Measurements from ENCODE around the gene KIF26B.
"Not testable (repeated sequence)": the region's sequence is repeated elsewhere in the genome, so short reads cannot be mapped to it uniquely, and the experiment has no call there.

KIF26B gene

DNA sequence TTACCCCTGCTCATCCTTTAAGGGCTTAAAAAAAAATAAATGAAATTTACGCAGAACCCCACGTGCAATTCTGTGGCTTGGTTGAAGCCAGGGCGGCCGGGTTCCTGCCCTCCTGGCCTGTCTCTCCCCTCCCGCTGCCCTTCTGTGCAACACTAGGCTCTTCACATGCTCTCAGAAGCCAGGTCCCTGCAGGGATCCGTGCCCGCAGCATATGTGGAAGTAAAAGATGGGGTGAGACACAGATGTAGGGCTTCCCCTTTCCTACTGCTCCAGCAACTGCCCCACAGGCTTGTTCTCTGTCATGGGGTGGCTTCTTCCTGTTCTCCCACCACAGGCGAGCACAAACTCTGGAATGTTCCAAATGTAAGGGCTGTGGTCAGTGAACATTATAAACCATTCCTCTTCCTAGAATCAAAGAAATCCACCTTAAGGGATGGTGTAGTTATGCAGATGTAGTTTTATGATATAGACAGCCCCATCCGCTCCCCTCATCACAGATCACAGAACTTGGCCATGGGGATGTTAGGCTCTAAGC lies 535.4 kb downstream of the KIF26B start:
- DNase-seq: no peak

DNA sequence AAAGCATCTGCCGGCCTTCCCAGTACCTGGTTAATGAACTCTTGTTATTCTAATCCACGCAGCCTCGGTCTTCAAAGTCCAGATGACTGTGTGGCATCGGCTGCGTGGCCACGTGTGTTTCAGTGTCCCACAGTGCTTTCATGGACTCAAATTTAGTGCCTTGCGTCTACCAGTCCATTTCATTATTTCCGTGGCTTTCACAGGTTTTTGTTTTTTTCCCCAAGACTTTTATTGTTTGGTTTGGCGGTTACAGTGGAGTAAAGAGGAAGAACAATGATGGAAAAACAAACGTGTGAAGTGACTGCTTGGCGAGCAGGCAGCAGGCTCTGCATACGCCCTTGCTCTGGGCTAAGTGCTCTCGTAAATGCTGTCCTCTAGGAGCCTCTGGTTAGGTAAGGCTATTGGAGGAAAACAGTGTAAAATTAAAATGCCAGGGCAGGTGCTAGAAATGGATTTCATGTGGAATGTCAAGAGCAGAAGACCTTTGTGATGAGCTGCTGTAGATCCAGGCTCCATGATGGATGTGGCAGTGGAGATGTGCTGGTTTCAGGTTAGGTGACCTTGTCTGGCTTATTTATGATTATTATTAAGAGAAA lies 536.3 kb downstream of the KIF26B start:
- DNase-seq: no peak

DNA sequence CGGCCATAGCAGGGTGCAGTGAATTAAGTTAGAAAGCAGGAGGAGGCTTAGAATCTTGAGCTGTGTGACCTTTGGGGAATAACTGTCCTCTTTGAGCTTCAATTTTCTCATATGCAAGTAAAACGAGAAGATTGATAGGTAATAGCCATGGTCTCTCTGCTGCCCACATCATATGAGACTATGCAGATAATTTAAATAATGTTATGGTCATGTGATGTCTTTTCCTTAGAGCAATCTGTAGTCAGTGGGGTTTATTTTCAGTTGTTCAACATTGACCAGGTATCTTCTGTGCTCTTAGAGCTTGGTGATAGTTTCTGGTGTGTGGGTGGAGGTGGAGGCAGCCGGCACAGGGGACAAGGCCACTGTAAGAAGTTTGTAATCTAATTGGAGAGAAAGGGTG lies 537.1 kb downstream of the KIF26B start:
- no peak for DNase-seq

DNA sequence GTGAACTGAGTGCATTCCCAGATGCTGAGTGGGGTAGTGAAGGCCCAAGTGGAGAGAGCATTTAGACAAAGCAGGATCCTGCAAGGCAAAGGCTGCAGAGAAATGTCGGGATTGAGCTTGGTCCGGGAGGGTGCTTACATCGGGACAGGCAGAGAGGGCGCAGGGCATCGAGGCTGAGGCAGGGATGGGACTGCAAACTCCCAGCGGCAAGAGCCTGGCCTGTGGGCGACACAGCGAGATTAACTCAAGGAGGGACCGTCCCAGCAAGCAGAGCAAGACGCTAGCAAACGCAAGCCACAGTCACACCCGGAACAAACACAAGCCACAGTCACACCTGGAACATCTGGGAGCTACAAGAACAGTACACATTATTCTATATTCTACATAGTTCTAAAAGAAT lies 537.5 kb downstream of the KIF26B start:
- DNase-seq: no peak

DNA sequence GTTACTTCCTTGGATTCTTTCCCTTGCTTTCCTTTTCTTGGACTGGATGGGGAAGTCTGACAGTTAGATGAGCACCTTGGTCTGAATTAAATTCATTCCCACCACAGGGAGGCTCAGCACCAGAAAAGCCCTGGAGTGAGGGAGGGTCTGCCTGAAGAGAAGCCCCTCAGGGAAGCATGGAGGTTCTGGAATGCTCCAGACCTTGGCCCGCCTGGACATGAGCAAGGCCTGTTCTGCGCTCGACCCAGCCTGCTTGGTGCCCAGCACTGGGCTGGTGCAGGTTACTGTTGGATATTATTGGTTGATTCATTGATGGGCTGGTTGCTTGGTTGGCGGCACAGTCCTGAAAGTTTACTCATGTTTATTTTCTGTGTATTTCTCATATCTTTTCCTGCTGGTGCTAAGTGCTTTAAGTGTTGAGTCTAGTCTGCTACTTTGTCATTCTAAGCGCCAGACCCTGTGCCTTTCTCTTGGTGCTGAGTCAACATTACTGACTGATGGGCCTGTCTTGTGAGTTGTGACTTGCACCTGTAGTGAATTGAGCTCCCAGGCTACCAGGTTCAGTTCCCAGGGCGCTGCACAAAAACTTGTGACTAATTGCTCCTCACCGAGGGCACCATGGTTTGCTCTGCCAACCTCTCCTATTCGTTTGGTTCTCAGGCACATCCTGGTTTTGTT lies 538.5 kb downstream of the KIF26B start:
- DNase-seq: no peak

DNA sequence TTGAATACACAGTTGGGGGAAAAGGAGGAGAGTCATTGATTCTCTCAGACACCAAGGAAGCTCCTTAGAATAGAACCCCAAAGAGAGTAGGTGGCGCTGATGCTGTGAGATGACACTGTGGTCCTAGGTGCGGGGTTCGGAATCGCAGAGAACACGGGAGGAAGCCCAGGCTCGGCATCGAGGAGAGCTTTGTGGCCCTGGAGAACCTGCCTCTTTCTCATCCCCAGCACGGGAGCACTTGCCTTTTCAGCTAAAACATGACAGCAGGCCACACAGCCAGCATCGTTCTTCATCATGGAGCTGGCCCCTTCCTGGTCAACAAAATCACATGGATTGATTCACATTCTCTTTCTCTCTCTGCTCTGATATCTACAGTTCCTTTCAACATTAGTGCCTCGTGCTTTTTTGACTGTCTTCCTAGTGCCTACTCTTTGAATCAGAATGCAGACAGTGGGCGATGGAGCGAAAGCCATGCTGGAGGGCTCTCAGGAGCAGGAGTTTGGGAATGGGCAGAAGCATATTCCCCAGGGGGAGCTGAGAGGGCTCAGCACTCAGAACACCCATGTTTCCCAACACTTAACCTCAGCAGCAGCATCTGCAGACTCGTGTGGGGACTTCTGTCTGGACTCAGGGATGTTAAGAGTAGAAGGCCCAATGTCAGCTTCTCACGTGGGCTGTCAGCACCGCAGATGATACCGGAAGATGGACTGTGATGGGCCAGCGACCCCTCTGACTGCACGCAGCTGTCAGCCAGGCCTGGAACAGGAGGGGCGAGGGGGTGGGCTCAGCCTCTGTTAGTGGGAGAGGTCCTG lies 539.4 kb downstream of the KIF26B start:
- DNase-seq: no peak

DNA sequence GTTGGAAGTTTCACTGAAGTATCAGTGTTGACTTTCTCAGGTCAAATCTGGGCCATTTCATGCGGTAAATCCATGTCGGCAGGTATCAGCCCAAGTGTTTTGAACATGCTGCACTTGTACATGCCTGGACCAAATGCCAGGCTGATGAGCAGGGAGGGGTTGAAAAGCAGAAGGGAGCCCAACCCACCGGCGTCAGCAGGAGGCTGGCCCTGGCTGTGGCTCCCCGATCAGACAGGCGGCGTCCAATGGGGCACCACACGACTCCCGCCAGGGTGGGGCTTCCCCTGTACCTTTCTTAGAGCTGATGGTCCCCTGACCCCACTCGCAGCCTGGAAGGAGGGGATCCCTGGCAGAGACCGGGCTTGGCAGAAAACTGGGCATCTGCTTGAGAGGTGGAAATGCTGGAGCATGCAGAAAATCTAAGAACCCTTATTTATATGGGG lies 540.0 kb downstream of the KIF26B start:
- DNase-seq: no peak

DNA sequence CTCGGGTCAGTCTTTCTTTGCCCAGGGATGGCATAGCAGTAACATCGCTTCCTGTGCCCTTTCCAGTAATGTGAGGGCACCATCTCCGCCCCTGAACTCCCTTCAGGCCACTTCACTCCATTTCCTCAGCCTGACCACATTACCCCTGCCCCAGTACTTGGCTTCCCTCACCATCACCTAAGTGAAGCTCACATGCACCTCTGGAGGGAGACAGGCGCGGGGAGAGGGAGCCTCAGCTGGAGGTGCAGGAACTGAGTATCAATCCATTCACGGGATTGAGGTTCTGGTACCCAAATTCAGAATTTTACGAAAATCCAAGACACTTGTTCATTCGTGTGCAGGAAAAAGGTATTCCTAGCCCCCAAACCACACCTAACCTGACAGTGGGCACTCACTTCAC lies 540.4 kb downstream of the KIF26B start:
- DNase-seq: no peak

DNA sequence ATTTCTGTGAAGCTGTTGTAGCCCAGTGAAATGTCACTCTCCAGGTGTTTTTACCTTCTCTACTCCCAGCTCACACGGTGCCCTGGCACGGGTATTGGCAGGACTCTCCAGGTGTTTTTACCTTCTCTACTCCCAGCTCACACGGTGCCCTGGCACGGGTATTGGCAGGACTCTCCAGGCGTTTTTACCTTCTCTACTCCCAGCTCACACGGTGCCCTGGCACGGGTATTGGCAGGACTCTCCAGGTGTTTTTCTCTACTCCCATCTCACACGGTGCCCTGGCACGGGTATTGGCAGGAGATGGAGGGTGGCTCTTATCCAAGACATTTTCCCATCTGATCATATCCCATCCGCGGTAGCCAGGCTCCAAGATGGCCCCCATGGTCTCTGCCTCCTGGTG lies 540.9 kb downstream of the KIF26B start:
- not testable (repeated sequence) for DNase-seq

DNA sequence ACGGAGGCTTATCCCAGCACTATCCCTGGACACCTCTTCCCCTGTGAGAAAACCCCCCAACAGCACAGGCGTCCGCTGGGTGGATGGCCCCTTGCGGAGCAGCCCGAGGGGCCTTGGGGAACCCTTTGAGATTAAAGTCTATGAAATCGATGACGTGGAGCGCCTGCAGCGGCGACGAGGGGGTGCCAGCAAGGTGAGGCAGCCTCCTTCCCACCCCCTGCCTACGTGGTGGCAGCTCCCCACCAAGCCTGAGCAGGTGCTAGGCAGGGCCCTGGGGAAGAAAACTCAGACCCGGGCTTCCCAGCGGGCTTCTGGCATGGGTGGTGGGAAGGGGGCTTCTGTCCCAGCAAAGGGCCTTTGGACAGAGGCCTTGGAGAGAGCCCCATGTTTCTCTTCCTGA lies 543.3 kb downstream of the KIF26B start:
- no peak for DNase-seq

DNA sequence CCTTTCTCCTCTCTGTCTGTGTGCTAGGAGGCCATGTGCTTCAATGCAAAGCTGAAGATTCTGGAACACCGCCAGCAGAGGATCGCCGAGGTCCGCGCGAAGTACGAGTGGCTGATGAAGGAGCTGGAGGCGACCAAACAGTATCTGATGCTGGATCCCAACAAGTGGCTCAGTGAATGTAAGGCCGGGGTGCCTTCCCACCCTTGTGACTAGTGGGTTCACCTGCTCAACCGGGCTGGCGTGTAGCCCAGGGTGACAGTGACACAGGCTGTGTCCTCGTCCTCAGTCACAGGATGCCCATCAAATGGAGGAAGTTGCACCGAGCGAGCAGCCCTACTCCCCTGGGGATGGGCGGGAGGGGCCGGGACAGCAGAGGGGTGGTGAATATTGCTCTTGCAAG lies 544.1 kb downstream of the KIF26B start:
- DNase-seq: peak; percentile 85

DNA sequence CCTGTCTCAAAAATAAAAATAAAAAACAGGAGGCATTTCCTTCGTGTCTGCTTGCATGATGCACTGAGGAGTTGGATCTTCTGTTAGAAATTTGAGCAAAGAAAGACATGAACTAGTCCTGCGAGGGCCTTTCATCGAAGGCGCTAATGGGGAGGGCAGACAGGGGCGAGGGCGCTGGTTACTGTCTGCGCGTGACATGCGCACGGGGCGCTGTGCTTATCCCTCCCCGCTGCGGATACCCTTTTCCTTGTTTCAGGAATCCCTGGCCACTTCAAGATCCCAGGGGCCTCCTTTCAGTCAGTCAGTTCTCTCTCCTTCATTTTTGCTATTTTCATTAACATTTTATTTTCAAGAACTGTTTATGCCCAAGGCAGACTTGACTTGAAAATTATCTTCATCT lies 545.8 kb downstream of the KIF26B start:
- no peak for DNase-seq

DNA sequence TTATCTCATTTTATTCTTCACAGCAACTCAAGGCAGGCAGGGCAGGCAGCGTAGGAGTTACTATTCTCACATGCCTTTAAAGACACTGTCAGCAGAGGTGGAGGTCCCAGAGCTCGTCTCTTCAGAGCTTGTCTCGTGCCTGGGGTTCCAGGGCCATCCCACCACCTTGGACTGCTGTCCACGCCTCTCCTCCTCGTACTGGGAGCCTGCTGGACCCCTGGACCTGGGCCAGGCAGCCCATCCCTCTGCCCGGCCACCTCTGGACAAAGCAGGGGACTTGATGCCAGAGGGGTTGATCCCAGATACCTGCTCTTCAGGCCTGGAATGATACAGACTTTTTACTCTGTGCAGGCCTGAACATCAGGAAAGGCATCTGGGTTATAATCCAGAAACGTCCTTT lies 546.8 kb downstream of the KIF26B start:
- DNase-seq: no peak

DNA sequence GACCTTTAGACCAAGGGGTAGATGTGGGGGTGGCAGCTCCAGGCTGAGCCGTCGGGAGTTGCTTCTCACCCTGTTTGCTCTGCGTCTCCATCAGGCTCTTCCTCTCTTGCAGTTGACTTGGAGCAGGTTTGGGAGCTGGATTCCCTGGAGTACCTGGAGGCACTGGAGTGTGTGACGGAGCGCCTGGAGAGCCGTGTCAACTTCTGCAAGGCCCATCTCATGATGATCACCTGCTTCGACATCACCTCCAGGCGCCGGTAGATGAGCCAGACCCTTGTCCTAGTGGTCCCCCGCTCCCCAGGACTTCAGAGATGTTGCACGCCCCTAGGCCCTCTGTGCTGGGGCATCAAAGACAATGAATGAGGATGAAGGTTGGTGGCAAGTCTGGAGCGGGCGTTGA lies 547.6 kb downstream of the KIF26B start:
- no peak for DNase-seq

DNA sequence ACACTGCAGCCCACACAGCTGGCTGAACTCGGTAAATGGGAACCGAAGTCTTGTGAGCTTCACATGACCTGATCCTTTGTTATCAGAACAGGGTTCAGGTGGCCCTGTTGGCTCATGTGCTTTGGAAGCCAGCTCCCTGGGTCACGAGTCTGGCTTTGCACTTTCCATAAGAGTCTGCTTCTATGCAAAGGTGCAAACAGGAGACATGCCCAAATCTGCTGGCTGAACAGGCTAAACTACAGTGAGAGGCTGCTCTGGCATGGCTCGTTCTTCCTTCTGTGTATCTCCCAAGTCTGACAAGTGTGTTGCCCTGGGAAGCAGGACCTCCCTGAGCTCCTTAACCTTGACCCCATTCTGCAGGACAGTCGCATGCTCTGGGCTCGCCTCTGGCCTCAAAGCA lies 549.6 kb downstream of the KIF26B start:
- no peak for DNase-seq

DNA sequence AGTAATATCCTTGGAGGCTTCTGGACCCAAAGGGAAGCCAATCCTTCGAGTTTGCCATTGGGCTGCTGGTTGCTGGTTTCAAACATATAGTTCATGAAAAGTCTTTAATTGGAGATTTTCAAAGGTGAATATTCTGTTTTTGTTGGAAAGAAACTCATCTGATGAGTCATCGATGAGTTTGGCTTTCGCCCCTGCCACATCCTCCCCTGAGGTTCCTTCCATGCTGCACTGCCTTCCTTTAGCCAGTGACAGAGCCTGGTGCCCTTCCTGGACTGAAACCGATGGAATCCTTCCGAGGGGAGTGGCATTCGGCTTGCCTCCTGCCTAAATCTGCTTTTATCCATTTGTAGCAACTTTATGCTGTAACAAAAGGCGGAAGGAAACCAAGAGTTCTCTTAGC lies 550.0 kb downstream of the KIF26B start:
- no peak for DNase-seq

DNA sequence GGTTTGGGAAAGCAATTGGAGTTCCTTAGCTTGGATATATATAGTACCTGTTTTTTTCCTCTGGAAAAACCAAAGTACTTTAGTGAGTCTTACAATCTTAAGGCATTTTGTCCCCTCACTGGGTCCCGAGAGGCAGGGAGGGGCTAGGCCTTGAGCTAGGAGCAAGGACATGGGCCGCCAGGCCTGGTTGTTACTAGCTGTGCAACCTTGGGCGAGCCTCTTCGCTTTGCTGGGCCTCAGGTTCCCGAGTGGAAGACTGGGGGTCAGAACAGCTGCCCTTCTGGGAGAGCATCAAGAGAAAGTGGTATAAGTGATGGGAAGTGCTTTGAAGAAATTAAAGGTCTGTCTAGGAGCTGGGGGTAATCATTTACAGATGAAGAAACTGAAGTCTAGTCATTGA lies 553.2 kb downstream of the KIF26B start:
- no peak for DNase-seq

DNA sequence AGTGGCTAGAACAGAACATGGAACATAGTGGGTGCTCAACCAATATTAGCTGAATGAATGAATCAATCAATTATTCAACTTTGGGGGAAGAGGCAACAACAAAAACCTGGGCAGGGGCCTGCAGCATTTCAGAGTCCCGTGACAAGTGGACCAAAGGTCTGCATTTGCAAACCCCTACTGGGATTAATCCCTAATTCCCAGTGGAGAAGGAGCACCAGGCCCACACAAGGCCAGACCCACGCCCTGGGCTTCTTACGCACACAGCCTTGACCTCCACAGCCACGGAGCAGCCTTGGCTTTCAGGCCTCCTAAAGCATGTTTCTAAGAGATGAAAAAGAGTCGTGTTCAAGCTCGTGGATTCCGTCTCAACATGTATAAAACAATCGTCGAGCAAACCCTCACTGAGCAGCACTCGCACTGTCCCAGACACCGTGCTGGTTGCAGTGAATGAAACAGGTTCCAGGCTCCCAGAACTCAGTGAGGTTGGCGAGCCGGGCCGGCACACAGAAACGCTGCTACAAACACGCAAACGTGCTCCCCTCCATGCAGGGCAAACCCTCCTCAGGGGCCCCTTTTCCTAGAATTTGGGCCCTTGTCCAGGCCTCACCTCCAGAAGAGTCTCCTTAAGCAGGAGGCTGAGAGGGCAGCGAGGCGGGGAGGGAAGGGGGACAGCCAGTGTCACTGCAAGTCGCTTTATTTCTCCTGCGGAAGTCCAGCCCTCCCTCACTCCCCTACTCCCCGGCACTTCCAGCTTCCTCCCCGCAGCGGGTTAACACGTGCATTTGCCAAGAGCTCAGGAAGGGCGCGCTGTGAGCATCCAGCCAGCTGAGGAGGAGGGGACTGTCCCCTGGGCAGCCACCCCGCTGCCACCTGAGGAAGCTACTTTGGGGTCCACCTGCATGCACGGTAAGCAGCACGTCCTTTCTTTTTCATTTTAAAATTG lies 556.4 kb downstream of the KIF26B start:
- DNase-seq: no peak

DNA sequence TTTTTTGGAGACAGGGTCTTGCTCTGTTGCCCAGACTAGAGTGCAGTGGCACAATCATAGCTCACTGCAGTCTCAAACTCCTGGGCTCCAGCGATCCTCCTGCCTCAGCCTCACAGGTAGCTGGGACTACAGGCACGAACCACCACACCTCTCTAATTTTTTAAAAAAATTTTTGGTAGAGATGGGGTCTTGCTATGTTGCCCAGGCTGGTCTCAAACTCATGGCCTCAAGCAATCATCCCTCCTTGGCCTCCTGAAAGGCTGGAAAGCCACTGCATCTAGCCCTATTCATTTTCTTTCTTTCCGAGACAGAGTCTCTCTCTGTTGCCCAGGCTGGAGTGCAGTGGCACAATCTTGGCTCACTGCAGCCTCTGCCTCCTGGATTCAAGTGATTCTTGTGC lies 559.2 kb downstream of the KIF26B start:
- not testable (repeated sequence) for DNase-seq

DNA sequence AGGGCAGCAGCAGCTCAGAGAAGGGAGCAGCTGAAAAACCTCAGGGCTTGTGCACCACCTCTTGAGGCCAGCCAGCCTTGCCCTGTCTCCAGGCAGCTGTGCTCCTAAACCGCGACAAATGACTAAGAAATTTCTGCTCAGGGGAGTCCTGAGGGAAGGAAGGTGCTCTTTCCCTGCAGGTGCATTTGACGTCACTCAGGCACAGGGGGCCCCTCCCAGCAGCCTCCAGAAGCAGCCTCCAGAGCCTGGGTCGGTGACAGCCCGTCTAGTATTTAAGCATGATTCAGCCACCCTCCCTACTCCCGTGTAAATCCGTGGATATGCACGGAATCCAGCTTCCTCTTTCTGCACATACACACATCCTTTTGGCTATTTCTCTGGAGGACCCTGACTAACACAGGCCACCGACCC lies 560.5 kb downstream of the KIF26B start:
- DNase-seq: no peak

DNA sequence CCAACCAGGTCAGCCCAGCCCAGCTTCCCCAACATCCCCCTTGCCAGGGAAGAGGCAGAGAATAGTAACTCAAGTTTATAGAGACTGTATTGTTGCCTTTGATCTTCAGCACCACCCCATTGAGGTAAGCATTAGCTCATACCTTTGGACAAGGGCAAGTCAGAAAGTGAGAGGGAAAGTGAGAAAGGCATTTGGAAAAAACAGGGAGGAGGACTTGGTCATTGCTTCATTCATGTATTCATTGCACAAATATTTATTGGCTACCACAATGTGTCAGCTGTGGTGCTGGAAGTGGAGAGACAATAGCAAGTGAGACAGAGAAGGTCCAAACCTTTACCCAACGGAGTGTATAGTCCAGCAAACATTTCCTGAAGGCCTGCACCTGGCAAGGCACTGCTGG lies 561.2 kb downstream of the KIF26B start:
- DNase-seq: no peak

DNA sequence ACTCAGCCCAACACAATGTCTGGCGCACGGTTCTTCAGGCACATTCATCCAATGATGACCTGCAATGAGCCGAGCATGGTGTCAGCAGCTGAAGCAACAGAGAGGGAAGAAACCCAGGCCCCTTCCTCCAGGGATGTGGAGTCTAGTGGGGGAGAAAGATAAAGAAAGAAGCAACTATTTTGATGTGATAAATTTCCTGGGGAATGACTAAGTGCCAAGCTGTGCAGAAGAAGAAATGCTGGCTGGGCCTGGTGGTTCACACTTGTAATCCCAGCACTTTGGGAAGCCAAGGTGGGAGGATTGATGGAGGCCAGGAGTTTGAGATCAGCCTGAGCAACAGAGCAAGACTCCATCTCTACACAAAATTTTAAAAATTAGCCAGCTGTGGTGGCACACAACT lies 561.8 kb downstream of the KIF26B start:
- DNase-seq: no peak

DNA sequence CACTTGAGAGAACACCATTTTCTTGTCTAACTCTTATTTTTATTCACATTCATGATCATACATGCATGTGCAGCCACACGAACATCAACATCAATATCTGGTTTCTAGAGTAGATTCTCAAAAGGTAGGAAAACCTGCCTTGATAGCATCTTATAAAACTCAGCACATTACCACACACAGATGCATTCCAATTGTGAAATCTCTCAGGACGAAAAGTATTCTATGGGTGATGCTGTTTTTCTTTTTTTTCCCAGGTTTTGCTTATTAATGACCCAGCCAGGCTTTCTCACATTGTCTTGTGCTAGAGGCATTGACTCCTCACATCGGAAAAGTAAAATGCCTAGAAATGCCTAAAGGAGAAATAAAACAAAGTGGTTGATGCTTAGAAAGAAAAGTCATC lies 562.8 kb downstream of the KIF26B start:
- DNase-seq: no peak

All from NCI-H345 (cell line).